ENCODE data around the gene FNDC10.

The FNDC10 gene

DNA sequence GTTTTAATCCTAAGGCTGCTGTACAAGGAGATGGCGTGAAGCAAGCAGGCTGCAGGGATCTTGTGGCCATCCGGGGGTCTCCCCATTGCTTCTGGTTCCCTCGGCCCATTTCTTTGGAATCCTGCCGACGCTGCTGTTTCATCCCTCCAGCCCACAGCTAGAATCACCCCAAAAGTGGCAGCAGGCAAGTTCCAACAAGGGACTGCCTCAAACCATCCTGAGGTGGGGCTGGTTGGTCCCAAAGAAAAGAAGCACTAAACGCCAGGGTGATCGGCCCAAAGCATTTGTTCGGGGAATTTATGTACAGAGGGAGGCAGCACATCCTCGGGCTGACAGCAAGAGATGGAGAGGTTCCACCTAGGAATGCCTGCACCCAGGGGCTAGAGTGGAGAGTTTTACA, 10.9 kb upstream of the FNDC10 start:
- H3K27me3 ChIP-seq (ENCODE audit: insufficient read depth, insufficient read length) = no peaks in the 10 kb centered on the region
- H3K9ac ChIP-seq (ENCODE audit: insufficient read length, low read depth) = no peak overlapping the region
- H3K4me3 ChIP-seq (ENCODE audit: insufficient read length, low read depth) = no peak overlapping the region
- TF ChIP-seq SUZ12 (IDR thresholded peaks at IDR 0.05; ENCODE audit: extremely low read depth, insufficient read depth, insufficient read length) (no peak), ZNF274 (IDR thresholded peaks at IDR 0.05; ENCODE audit: low read depth, low read length) (no peak), YY1 (IDR thresholded peaks at IDR 0.05; ENCODE audit: insufficient read depth, insufficient read length) (no peak)
- peaks cover 4% of the 10 kb centered on the region for H3K4me1 ChIP-seq (ENCODE audit: insufficient read depth, insufficient read length)
- H3K9me3 ChIP-seq (ENCODE audit: insufficient read depth, low read length) = no peaks in the 10 kb centered on the region
- H3K36me3 ChIP-seq (ENCODE audit: insufficient read depth, insufficient read length, low read length) = peaks cover 7% of the 10 kb centered on the region
- DNase-seq (ENCODE audit: low read depth, low spot score) = no peak

DNA sequence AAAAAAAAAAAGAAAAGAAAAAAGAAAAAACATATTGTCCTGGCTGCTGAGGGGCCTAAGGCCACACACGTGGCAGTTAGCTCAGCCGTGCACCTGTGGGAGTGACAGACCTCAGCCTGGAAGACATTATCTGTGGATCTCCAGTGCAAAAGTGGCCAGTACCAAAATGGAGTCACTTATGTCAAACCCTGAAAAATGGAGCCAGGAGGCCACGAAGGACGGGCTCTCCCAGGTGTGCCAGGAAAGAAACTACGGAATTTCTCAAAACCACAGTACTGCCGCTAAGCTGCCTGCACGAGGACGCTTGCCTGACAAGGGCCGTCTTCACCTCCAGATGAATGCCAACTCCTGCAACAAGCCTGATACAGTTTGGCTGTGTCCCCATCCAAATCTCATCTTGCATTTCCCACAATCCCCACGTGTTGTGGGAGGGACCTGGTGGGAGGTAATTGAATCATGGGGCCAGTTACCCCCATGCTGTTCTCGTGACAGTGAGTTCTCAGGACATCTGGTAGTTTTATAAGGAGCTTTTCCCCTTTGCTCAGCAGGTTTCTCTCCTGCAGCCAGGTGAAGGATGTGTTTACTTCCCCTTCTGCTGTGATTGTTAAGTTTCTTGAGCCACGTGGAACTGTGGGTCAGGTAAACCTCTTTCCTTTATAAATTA, 10.0 kb upstream of the FNDC10 start:
- Histone ChIP-seq H3K27me3 (ENCODE audit: insufficient read depth, insufficient read length) (no peaks in the 10 kb centered on the region), H3K36me3 (ENCODE audit: insufficient read depth, insufficient read length, low read length) (peaks cover 7% of the 10 kb centered on the region), H3K4me3 (ENCODE audit: insufficient read length, low read depth) (no peak overlapping the region), H3K9me3 (ENCODE audit: insufficient read depth, low read length) (no peaks in the 10 kb centered on the region), H3K4me1 (ENCODE audit: insufficient read depth, insufficient read length) (peaks cover 4% of the 10 kb centered on the region), H3K9ac (ENCODE audit: insufficient read length, low read depth) (no peak overlapping the region)
- TF ChIP-seq YY1 (IDR thresholded peaks at IDR 0.05; ENCODE audit: insufficient read depth, insufficient read length) (no peak), SUZ12 (IDR thresholded peaks at IDR 0.05; ENCODE audit: extremely low read depth, insufficient read depth, insufficient read length) (no peak), ZNF274 (IDR thresholded peaks at IDR 0.05; ENCODE audit: low read depth, low read length) (no peak)
- no peak for DNase-seq (ENCODE audit: low read depth, low spot score)

DNA sequence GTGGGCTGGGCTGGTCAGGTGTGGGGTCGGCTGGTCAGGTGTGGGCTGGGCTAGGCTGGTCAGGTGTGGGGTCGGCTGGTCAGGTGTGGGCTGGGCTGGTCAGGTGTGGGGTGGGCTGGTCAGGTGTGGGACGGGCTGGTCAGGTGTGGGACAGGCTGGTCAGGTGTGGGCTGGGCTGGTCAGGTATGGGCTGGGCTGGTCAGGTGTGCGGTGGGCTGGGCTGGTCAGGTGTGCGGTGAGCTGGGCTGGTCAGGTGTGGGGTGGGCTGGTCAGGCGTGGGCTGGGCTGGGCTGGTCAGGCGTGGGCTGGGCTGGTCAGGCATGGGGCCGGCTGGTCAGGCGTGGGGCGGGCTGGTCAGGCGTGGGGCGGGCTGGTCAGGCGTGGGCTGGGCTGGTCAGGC, 6.3 kb upstream of the FNDC10 start:
- H3K36me3 ChIP-seq (ENCODE audit: insufficient read depth, insufficient read length, low read length) = no peaks in the 10 kb centered on the region
- no peak overlapping the region for H3K4me3 ChIP-seq (ENCODE audit: insufficient read length, low read depth)
- TF ChIP-seq SUZ12 (IDR thresholded peaks at IDR 0.05; ENCODE audit: extremely low read depth, insufficient read depth, insufficient read length) (no peak), ZNF274 (IDR thresholded peaks at IDR 0.05; ENCODE audit: low read depth, low read length) (no peak), YY1 (IDR thresholded peaks at IDR 0.05; ENCODE audit: insufficient read depth, insufficient read length) (no peak)
- no peak for DNase-seq (ENCODE audit: low read depth, low spot score)
- no peak overlapping the region for H3K9ac ChIP-seq (ENCODE audit: insufficient read length, low read depth)
- no peaks in the 10 kb centered on the region for H3K9me3 ChIP-seq (ENCODE audit: insufficient read depth, low read length)
- peaks cover 5% of the 10 kb centered on the region for H3K27me3 ChIP-seq (ENCODE audit: insufficient read depth, insufficient read length)
- H3K4me1 ChIP-seq (ENCODE audit: insufficient read depth, insufficient read length) = peaks cover 4% of the 10 kb centered on the region

DNA sequence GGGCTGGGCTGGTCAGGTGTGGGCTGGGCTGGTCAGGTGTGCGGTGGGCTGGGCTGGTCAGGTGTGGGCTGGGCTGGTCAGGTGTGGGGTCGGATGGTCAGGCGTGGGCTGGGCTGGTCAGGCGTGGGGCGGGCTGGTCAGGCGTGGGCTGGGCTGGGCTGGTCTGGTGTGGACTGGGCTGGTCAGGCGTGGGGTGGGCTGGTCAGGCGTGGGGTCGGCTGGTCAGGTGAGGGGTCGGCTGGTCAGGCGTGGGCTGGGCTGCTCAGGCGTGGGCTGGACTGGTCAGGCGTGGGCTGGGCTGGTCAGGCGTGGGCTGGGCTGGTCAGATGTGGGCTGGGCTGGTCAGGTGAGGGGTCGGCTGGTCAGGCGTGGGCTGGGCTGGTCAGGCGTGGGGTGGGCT, 5.8 kb upstream of the FNDC10 start:
- TF ChIP-seq ZNF274 (IDR thresholded peaks at IDR 0.05; ENCODE audit: low read depth, low read length) (no peak), SUZ12 (IDR thresholded peaks at IDR 0.05; ENCODE audit: extremely low read depth, insufficient read depth, insufficient read length) (no peak), YY1 (IDR thresholded peaks at IDR 0.05; ENCODE audit: insufficient read depth, insufficient read length) (no peak)
- Histone ChIP-seq H3K4me1 (ENCODE audit: insufficient read depth, insufficient read length) (peaks cover 8% of the 10 kb centered on the region), H3K9ac (ENCODE audit: insufficient read length, low read depth) (no peak overlapping the region), H3K27me3 (ENCODE audit: insufficient read depth, insufficient read length) (peaks cover 10% of the 10 kb centered on the region), H3K4me3 (ENCODE audit: insufficient read length, low read depth) (no peak overlapping the region), H3K9me3 (ENCODE audit: insufficient read depth, low read length) (no peaks in the 10 kb centered on the region), H3K36me3 (ENCODE audit: insufficient read depth, insufficient read length, low read length) (no peaks in the 10 kb centered on the region)
- no peak for DNase-seq (ENCODE audit: low read depth, low spot score)

DNA sequence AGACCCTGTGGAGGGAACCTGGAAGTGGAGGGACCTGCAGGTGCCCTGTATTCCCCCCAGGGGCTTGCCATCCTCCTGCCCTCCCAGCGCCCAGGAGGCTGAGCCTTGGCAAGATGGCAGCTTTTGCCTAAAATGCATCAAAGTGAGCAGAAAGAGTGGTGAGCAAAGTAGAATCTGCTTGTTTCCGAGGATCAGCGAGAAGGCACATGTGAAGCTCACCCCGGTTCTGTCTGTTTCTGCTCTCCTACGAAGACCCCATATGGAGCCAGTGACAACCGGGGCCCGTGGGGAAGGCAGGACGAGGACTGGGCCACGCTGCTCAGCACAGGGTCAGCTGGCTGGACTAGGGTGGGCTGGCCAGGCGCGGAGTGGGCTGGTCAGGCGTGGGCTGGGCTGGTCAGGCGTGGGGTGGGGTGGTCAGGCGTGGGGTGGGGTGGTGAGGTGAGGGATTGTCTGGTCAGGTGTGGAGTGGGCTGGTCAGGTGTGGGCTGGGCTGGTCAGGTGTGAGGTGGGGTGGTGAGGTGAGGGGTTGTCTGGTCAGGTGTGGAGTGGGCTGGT, 5.2 kb upstream of the FNDC10 start:
- no peak for TF ChIP-seq ZNF274 (IDR thresholded peaks at IDR 0.05; ENCODE audit: low read depth, low read length)
- TF ChIP-seq YY1 (IDR thresholded peaks at IDR 0.05; ENCODE audit: insufficient read depth, insufficient read length) = no peak
- TF ChIP-seq SUZ12 (IDR thresholded peaks at IDR 0.05; ENCODE audit: extremely low read depth, insufficient read depth, insufficient read length) = no peak
- peaks cover 8% of the 10 kb centered on the region for H3K4me1 ChIP-seq (ENCODE audit: insufficient read depth, insufficient read length)
- H3K9ac ChIP-seq (ENCODE audit: insufficient read length, low read depth) = no peak overlapping the region
- H3K9me3 ChIP-seq (ENCODE audit: insufficient read depth, low read length) = no peaks in the 10 kb centered on the region
- H3K27me3 ChIP-seq (ENCODE audit: insufficient read depth, insufficient read length) = peaks cover 16% of the 10 kb centered on the region
- H3K4me3 ChIP-seq (ENCODE audit: insufficient read length, low read depth) = no peak overlapping the region
- H3K36me3 ChIP-seq (ENCODE audit: insufficient read depth, insufficient read length, low read length) = no peaks in the 10 kb centered on the region
- DNase-seq (ENCODE audit: low read depth, low spot score) = no peak

DNA sequence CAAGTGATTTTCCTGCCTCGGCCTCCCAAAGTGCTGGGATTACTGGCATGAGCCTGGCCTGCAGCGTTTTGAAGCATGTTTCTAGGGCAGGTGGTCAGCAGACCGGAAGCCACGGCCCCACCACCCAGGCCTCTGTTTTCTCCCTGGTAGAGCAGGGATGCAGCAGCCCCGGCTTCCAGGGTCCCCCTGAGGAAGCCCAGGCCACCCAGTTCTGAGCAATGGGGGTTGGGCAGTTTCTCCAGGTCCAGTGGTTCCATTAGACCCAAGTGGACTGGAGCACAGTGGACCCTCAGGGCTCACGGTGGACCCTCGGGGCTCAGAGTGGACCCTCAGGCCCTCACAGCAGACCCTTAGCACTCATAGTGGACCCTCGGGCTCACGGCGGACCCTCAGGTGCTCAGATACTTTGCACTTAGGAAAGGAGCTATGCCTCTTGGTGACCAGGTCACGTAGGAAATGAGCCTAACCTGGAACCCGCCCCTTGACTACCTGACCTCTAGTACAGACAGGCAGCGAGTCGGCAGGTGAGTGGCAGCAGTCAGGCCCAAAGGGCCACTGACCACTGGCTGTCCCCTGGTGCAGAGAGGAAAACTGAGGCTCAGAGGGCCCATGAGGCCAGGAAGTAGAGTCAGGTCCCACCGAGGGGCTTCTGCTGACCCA, 4.6 kb upstream of the FNDC10 start:
- Histone ChIP-seq H3K9ac (ENCODE audit: insufficient read length, low read depth) (no peak overlapping the region), H3K4me3 (ENCODE audit: insufficient read length, low read depth) (no peak overlapping the region), H3K36me3 (ENCODE audit: insufficient read depth, insufficient read length, low read length) (no peaks in the 10 kb centered on the region), H3K9me3 (ENCODE audit: insufficient read depth, low read length) (no peaks in the 10 kb centered on the region), H3K27me3 (ENCODE audit: insufficient read depth, insufficient read length) (peaks cover 16% of the 10 kb centered on the region), H3K4me1 (ENCODE audit: insufficient read depth, insufficient read length) (peaks cover 8% of the 10 kb centered on the region)
- DNase-seq (ENCODE audit: low read depth, low spot score) = no peak
- TF ChIP-seq SUZ12 (IDR thresholded peaks at IDR 0.05; ENCODE audit: extremely low read depth, insufficient read depth, insufficient read length) (no peak), ZNF274 (IDR thresholded peaks at IDR 0.05; ENCODE audit: low read depth, low read length) (no peak), YY1 (IDR thresholded peaks at IDR 0.05; ENCODE audit: insufficient read depth, insufficient read length) (no peak)

DNA sequence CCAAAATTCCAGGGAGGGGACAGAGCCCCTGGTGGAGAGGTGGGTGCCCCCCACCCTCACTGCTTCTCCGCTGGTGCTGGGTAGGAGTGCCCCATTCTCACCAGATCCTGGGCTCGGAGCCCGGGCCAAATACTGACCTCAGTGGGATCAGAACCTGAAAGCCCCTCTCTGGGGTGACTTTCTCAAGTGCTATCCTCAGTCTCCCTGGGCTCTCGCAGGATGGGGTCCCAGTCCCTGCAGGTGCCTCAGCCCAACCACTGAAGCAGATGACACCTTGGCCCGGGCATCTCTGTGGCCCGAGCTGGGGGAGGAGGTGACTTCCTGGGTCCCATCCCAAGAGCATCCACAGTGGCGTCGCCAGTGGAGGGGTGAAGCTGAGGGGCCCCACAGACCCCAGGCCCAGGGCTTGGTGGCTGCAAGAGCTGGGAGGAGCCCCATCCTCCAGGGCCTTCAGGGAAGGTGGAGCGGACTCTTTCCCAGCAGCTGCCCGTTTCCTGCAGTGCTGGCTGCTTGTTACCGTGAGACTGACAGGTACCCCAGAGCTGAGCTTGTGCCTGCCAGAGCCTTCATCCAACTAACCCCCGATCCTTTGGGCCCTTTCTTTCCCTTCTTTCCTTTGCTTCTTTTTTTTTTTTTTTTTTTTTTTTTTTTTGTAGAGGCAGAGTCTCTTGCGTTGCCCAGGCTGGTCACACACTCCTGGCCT, 3.9 kb upstream of the FNDC10 start:
- Histone ChIP-seq H3K9me3 (ENCODE audit: insufficient read depth, low read length) (no peaks in the 10 kb centered on the region), H3K4me1 (ENCODE audit: insufficient read depth, insufficient read length) (peaks cover 12% of the 10 kb centered on the region), H3K4me3 (ENCODE audit: insufficient read length, low read depth) (no peak overlapping the region), H3K36me3 (ENCODE audit: insufficient read depth, insufficient read length, low read length) (no peaks in the 10 kb centered on the region), H3K27me3 (ENCODE audit: insufficient read depth, insufficient read length) (peaks cover 16% of the 10 kb centered on the region), H3K9ac (ENCODE audit: insufficient read length, low read depth) (no peak overlapping the region)
- no peak for DNase-seq (ENCODE audit: low read depth, low spot score)
- TF ChIP-seq SUZ12 (IDR thresholded peaks at IDR 0.05; ENCODE audit: extremely low read depth, insufficient read depth, insufficient read length) (no peak), YY1 (IDR thresholded peaks at IDR 0.05; ENCODE audit: insufficient read depth, insufficient read length) (no peak), ZNF274 (IDR thresholded peaks at IDR 0.05; ENCODE audit: low read depth, low read length) (no peak)
